Chondrocyte (in vitro differentiated cells): Measurements from ENCODE around the gene RIF1. TPM values are rescaled to one million over a fixed set of nuclear protein-coding genes. Genes with fewer than 3 reads are reported as not detected.

Experiments
- DNase-seq: peaks from one replicate; pipeline ENCODE4 v3.0.0; 2021; ENCODE audit warnings: mixed read lengths, low spot score
- H3K27ac Mint-ChIP-seq: one replicate; pipeline ENCODE4 v1.8.0; 2021; ENCODE audit warnings: mild to moderate bottlenecking, moderate library complexity, mixed read lengths; ENCODE audit not compliant: unreplicated experiment
- H3K27me3 Mint-ChIP-seq: 2 replicates; pipeline ENCODE4 v1.8.0; 2021; ENCODE audit warnings: low read depth, mixed read lengths
- H3K36me3 Mint-ChIP-seq: 2 replicates; pipeline ENCODE4 v1.8.0; 2021; ENCODE audit warnings: low read depth, mixed read lengths
- H3K4me1 Mint-ChIP-seq: 2 replicates; pipeline ENCODE4 v1.8.0; 2021; ENCODE audit warnings: low read depth, mild to moderate bottlenecking, mixed read lengths
- H3K4me3 Mint-ChIP-seq: one replicate; pipeline ENCODE4 v1.8.0; 2021; ENCODE audit warnings: mild to moderate bottlenecking, moderate library complexity, mixed read lengths; ENCODE audit not compliant: unreplicated experiment
- H3K9me3 Mint-ChIP-seq: 2 replicates; pipeline ENCODE4 v1.8.0; 2021; ENCODE audit warnings: low read depth, mixed read lengths
- total RNA-seq: library from RNA; stranded (reverse); gene quantifications from 3 replicates; pipeline ENCODE4 v1.2.1, GENCODE V29; 2021
- TF ChIP-seq, protein P1 (sequence below): fragments of 200-600 bp; sonication (generic); IDR thresholded peaks from 2 replicates; pipeline ENCODE4 v1.5.0; 2021; ENCODE audit warnings: antibody characterized with exemption, mild to moderate bottlenecking, moderate library complexity

Gene RIF1
- total RNA-seq, 1 donor from 2014 or later = 33.5 TPM

DNA sequence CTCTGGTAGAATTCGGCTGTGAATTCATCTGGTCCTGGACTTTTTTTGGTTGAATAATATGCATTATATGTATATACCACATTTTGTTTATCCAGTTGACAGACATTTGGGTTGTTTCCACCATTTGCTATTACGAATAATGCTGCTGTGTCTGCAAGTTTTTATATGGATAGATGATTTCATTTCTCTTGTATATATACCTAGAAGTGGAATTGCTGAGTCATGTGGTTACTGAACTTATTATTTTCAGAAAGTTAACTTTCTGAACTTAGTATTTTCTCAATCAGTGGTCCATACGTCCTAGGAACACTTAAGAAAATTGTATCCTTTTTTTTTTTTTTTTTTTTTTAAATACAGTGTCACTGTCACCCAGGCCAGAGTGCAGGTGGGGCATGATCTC lies 63.3 kb downstream of the RIF1 start:
- no peak for DNase-seq
- TF ChIP-seq, protein P1, sequence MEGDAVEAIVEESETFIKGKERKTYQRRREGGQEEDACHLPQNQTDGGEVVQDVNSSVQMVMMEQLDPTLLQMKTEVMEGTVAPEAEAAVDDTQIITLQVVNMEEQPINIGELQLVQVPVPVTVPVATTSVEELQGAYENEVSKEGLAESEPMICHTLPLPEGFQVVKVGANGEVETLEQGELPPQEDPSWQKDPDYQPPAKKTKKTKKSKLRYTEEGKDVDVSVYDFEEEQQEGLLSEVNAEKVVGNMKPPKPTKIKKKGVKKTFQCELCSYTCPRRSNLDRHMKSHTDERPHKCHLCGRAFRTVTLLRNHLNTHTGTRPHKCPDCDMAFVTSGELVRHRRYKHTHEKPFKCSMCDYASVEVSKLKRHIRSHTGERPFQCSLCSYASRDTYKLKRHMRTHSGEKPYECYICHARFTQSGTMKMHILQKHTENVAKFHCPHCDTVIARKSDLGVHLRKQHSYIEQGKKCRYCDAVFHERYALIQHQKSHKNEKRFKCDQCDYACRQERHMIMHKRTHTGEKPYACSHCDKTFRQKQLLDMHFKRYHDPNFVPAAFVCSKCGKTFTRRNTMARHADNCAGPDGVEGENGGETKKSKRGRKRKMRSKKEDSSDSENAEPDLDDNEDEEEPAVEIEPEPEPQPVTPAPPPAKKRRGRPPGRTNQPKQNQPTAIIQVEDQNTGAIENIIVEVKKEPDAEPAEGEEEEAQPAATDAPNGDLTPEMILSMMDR = no peak
- H3K9me3 Mint-ChIP-seq = peaks cover 6% of the 10 kb centered on the region
- H3K36me3 Mint-ChIP-seq = peaks cover 38% of the 10 kb centered on the region
- no peak overlapping the region for H3K27ac Mint-ChIP-seq
- H3K4me3 Mint-ChIP-seq = no peak overlapping the region
- H3K27me3 Mint-ChIP-seq = no peaks in the 10 kb centered on the region
- no peaks in the 10 kb centered on the region for H3K4me1 Mint-ChIP-seq

- no peak for DNase-seq
- H3K27me3 Mint-ChIP-seq = no peaks in the 10 kb centered on the region
- H3K36me3 Mint-ChIP-seq = peaks cover 32% of the 10 kb centered on the region
- TF ChIP-seq, protein P1 = no peak
- H3K27ac Mint-ChIP-seq = no peak overlapping the region
- H3K4me3 Mint-ChIP-seq = no peak overlapping the region
- H3K9me3 Mint-ChIP-seq = peaks cover 6% of the 10 kb centered on the region
- H3K4me1 Mint-ChIP-seq = no peaks in the 10 kb centered on the region
These were observed 65.4 kb downstream of the RIF1 start for GRCh38 chr2:151475071-151475470.

DNA sequence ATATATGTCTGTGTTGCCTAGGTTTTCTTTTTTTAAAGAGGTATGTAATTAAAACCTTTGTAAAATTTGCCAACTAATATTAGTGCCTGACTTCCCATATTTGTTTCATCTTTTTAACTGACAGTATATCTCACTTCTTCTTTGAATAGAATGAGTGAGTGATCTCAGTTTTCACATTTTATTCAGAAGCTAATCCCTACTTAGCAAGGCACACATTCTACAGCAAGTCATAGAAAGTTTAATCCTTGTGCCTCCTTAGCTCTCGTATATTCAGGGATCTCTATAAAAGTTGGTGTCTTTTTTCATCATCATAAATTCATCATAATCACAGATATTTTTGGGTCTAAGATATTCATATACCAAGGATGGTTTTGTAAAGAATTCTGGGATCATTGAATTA lies 66.6 kb downstream of the RIF1 start:
- TF ChIP-seq, protein P1 = no peak
- H3K27ac Mint-ChIP-seq = no peak overlapping the region
- peaks cover 2% of the 10 kb centered on the region for H3K9me3 Mint-ChIP-seq
- DNase-seq = no peak
- H3K4me3 Mint-ChIP-seq = no peak overlapping the region
- peaks cover 28% of the 10 kb centered on the region for H3K36me3 Mint-ChIP-seq
- H3K27me3 Mint-ChIP-seq = no peaks in the 10 kb centered on the region
- H3K4me1 Mint-ChIP-seq = no peaks in the 10 kb centered on the region

DNA sequence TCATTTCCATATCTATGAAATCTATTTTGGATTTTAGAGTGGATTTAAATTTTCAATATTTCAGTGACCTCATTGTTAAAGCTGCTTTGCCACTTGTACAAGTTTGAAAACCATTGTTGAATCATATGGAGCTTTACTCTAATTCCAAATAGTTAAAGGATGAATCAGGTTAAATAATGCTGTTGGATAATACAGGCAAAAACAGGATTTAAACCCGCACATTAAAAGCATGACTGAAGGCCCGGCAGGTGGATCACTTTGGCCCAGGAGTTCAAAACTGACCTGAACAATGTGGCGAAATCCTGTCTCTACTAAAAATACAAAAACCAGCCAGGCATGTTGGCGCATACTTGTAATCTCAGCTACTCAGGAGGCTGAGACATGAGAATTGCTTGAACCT lies 68.3 kb downstream of the RIF1 start:
- Mint-ChIP-seq H3K4me1 (no peaks in the 10 kb centered on the region), H3K27ac (no peak overlapping the region), H3K36me3 (peaks cover 18% of the 10 kb centered on the region), H3K4me3 (no peak overlapping the region), H3K9me3 (no peaks in the 10 kb centered on the region), H3K27me3 (no peaks in the 10 kb centered on the region)
- DNase-seq = no peak
- TF ChIP-seq, protein P1 = no peak

DNA sequence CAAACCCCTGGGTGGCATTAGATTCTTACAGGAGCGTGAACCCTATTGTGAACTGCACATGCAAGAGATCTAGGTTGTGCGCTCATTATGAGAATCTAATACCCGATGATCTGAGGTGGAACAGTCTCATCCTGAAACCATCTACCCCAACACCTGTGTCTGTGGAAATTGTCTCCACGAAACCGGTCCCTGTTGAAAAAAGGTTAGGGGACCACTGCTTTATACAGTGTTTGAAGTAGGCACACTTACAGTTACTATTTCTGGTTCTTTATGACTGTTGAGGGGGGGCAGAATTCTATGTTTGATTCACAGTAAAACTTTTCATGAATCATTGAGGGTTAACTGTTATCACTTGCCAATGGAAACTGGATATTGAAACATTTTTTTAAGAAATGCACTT lies 72.0 kb downstream of the RIF1 start:
- Mint-ChIP-seq H3K27ac (no peak overlapping the region), H3K9me3 (no peaks in the 10 kb centered on the region), H3K4me1 (no peaks in the 10 kb centered on the region), H3K36me3 (peaks cover 17% of the 10 kb centered on the region), H3K4me3 (no peak overlapping the region), H3K27me3 (no peaks in the 10 kb centered on the region)
- no peak for DNase-seq
- TF ChIP-seq, protein P1 = no peak
